NCI-H460 (cell line): ENCODE data around the gene LRRC8E. TPM values are rescaled to one million over a fixed set of nuclear protein-coding genes. Genes with fewer than 3 reads are reported as not detected.

Experiments
- DNase-seq: peaks from one replicate; pipeline ENCODE4 v3.0.0-alpha.2; 2016; ENCODE audit warnings: low read depth; ENCODE audit errors: extremely low read depth
- total RNA-seq: library from RNA; depleted of rRNA; stranded (reverse); fragments of >200 nt; shearing (Covaris generic); gene quantifications from 2 replicates; pipeline ENCODE4 v1.2.3, GENCODE V29; 2014

Gene LRRC8E
- total RNA-seq, 1 experiment from 2014 or later = 5.2 TPM

- DNase-seq = no peak
Measured at GRCh38 chr19:7904074-7905020, 16.0 kb downstream of the LRRC8E start.

GRCh38 chr19:7905268-7905667 lies 17.0 kb downstream of the LRRC8E start:
- DNase-seq = no peak

DNA sequence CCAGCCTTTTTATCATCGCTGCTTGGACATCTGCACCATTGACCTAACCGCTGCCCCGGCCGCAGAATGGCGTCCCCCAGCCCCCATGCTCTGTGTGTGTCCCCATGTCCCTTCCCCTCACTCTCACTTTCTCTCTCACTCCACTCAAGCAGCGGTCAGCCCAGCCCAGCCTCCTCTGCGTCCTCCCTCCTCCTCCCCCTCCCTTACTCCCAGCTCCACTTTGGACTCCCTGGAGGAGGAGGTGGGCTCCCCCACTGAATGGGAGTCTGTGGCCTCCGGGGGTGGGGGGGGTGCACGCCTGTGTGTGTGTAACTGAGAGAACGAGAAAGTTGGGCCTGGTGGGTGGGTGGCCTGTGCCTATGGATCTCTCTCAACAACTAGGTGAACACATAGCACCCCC lies 17.5 kb downstream of the LRRC8E start:
- DNase-seq = no peak

- DNase-seq = no peak
Measured at GRCh38 chr19:7907122-7907521, 18.8 kb downstream of the LRRC8E start.

DNA sequence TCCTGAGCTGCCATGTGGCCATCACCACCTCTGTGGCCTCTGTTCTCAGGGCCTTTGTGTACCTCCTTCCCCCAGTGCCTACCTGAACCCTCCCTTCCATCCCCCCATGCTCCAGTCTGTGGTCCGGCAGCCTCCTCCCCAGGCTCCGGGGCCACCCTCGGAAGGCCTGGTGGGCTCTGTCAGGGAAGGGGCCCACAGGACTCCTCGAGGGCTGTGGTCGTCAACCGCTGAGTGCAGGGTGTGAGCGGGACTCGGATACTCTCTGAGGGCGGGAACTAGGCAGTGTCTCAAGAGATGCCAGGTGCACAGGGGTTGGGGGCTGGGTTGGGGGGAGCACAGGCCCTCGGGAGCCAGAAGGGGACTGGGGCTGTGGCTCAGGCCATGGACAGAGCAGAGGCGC lies 19.2 kb downstream of the LRRC8E start:
- no peak for DNase-seq

DNA sequence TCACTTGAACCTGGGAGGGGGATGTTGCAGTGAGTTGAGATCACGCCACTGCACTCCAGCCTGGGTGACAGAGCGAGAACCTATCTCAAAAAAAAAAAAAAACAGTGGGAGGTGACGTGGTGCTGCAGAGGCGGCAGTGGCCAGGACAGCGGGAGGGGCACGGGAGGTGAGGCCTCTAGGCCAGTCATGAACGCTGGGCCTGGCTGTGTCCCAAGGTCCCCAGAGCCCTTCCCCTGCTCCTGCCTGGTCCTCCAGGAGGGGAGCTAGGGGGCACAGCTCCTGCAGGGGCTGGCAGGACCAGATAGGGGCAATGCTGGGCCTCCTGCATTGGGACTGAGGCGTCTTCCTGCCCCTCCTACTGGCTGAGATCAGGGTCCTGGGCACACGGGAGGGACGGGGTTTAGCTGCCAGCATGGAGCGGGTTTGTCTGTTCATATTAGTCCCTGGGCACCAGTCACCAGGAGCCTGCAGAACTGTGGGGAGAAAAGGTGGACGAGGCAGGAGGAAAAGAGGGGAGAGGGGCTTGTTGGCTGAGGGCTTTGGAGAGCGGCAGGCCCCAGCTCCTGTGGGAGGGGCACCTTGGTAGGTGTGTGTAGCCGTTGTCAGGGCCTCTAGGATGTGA lies 19.9 kb downstream of the LRRC8E start:
- DNase-seq = no peak

- no peak for DNase-seq
Measured at GRCh38 chr19:7908742-7909461, 20.6 kb downstream of the LRRC8E start.

DNA sequence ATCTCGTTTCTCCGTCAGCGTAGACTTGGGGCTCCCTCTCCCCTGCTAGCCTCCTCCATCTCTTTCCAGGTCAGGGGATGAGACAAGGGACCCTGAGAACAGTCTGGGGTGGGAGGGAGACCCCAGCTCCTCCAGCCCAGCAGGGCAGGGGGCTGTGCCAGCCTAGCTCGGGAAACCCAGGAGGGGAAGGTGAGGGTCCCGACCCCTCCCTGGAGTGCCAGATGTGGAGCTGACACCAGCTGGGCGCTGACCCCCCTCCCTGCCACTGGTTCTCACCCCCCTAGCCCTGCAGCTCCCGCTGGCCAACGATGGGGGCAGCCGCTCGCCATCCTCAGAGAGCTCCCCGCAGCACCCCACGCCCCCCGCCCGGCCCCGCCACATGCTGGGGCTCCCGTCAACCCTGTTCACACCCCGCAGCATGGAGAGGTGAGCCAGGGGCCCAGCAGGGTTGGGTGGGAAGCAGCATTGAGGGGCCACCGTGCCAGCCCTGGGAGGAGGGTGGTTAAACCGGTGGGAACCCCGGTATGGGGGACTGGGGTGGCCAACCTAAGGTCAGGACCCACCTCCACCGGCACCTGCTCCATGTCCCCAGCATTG lies 21.3 kb downstream of the LRRC8E start:
- no peak for DNase-seq

- DNase-seq = no peak
Measured at GRCh38 chr19:7910321-7911161, 22.2 kb downstream of the LRRC8E start.

- DNase-seq = no peak
Measured at GRCh38 chr19:7911508-7912143, 23.3 kb downstream of the LRRC8E start.

DNA sequence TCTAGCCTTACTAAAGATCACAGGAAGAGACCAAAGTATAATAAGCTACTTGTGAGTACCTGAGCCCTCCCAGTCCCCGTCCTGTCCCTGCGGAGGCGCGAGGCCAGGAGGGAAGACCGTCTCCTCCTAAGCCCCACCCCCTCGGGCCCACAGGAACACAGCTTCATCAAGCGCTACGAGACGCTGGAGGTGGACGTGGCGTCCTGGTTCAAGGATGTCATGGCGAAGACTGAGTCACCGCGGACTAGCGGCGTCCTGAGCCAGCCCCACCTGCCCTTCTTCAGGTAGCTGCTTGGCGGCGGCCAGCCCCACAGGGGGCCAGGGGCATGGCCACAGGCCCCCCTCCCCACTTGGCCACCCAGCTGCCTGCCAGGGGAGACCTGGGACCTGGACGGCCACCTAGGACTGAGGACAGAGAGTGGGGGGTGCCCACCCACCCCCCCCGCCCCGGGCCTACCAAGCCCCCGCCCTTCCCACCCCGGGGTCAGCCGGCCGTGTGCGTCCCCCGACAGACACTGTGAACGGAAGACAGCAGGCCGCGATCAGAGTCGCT lies 23.9 kb downstream of the LRRC8E start:
- DNase-seq = no peak

GRCh38 chr19:7912697-7913564 lies 24.6 kb downstream of the LRRC8E start:
- no peak for DNase-seq

DNA sequence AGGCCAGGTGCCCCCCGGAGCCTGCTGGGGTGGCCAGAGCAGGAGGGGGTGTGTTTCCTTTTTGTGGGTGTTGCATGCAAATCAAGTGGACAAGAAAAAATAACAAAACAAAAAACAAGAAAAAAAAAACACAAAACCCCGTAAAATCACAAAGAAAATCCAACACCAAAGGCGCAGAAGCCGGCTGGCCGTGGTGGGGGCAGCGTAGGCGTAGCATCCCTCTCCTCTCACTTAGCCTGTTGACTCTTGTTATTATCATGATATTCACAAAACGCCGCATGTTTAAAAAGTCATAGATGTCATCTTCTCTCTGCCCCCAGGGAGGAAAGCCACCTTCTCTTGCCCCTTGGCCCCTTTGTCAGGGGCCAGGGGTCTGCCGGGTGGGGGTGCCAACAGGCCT lies 25.3 kb downstream of the LRRC8E start:
- no peak for DNase-seq

GRCh38 chr19:7914099-7914498 lies 25.8 kb downstream of the LRRC8E start:
- DNase-seq = no peak

GRCh38 chr19:7914598-7915045 lies 26.3 kb downstream of the LRRC8E start, which contains the start of gene TGFBR3L:
TSS of gene TGFBR3L (plus strand) at chr19:7914830.
- DNase-seq = no peak

- DNase-seq = no peak
Measured at GRCh38 chr19:7915250-7916102, 27.2 kb downstream of the LRRC8E start.
